K562 (cell line): Measurements from ENCODE around the gene MOB3B. TPM values are rescaled to one million over a fixed set of nuclear protein-coding genes. Genes with fewer than 3 reads are reported as not detected.

Experiments used
- ATAC-seq: fragments of 200-7000 bp; cut with Tn5 transposase; 3 replicates; pipeline ENCODE4 v1.9.1; 2020; ENCODE audit warnings: moderate library complexity
- BruUV-seq: library from RNA; stranded (reverse); fragments of 400-500 nt; replicated peaks from 2 replicates; lab custom pipeline; 2021; lab: Mats Ljungman, UMichigan
- CTCF ChIA-PET: fragments of 300-600 bp; formaldehyde crosslinking; extraction: SDS; loops from one replicate; lab custom pipeline; 2021; ENCODE audit warnings: low intra/inter-chr PET ratio; lab: Yijun Ruan, JAX
- POLR2A ChIA-PET: fragments of 300-600, 350-650 bp; sonication (Branson Sonifier 250); formaldehyde crosslinking; extraction: SDS; loops from one replicate; lab custom pipeline; 2021; ENCODE audit warnings: antibody characterized with exemption, inconsistent platforms; lab: Yijun Ruan, JAX
- DNase-seq, 4 experiments: peaks; one replicate each; pipeline versions ENCODE4 v3.0.0 to v3.0.0-alpha.2; 2011 to 2018; ENCODE audit warnings: low spot score in 3 of 4, mixed read lengths in 3 of 4; ENCODE audit errors: extremely low read depth in 1 of 4
- FAIRE-seq: peaks from 2 replicates; lab custom pipeline; 2011; peaks lifted over from hg19 to GRCh38; lab: Jason Lieb, UNC
- H2AFZ ChIP-seq: 2 replicates; pipeline ENCODE4 v1.6.0; 2011; ENCODE audit warnings: low read depth, low read length, control low read depth, inconsistent platforms
- H3K27ac ChIP-seq: fragments of 200-600 bp; 3 replicates; pipeline ENCODE4 v1.8.0; 2011; ENCODE audit warnings: low read depth, mild to moderate bottlenecking, control low read depth, inconsistent platforms, low read length, moderate library complexity, mixed read lengths; ENCODE audit errors: extremely low read depth
- H3K27me3 ChIP-seq, 2 experiments: fragments of 300-600 bp in 1 of 2; 2 replicates in 1 of 2; 3 replicates in 1 of 2; pipeline versions ENCODE4 v1.6.0 to v1.8.0; 2011; ENCODE audit warnings: inconsistent platforms in 2 of 2, low read length in 2 of 2, mild to moderate bottlenecking in 1 of 2, mixed read lengths in 1 of 2, moderate library complexity in 1 of 2; ENCODE audit not compliant: control insufficient read depth in 2 of 2, insufficient read depth in 2 of 2
- H3K36me3 ChIP-seq: fragments of 300-600 bp; 3 replicates; pipeline ENCODE4 v1.8.0; 2011; ENCODE audit warnings: mild to moderate bottlenecking, low read length, inconsistent platforms; ENCODE audit not compliant: control insufficient read depth, insufficient read depth
- H3K4me1 ChIP-seq, 2 experiments: fragments of 200-600 bp in 1 of 2; replicated peaks in 1 of 2; 2 replicates in 1 of 2; 3 replicates in 1 of 2; pipeline versions ENCODE4 v1.5.1 to v1.8.0; 2011; ENCODE audit warnings: inconsistent platforms in 2 of 2, low read length in 2 of 2, mild to moderate bottlenecking in 1 of 2, mixed read lengths in 1 of 2, moderate library complexity in 1 of 2; ENCODE audit not compliant: control insufficient read depth in 2 of 2, insufficient read depth in 2 of 2
- H3K4me2 ChIP-seq: 2 replicates; pipeline ENCODE4 v1.6.1; 2011; ENCODE audit warnings: low read length, control low read depth, inconsistent platforms, mixed read lengths; ENCODE audit not compliant: insufficient read depth
- H3K4me3 ChIP-seq: fragments of 200-600 bp; sonication (generic), shearing (Covaris generic); 2 replicates; pipeline ENCODE4 v1.5.1; 2016; ENCODE audit warnings: control low read depth, inconsistent platforms
- H3K79me2 ChIP-seq: fragments of 200-600 bp; 3 replicates; pipeline ENCODE4 v1.8.0; 2011; ENCODE audit warnings: low read length, inconsistent platforms; ENCODE audit not compliant: control insufficient read depth, insufficient read depth
- H3K9ac ChIP-seq, 2 experiments: 2 replicates each; pipeline versions ENCODE4 v1.6.0 to v1.6.1; 2011; ENCODE audit warnings: low read depth in 2 of 2, low read length in 2 of 2, control low read depth in 1 of 2, inconsistent platforms in 1 of 2, mild to moderate bottlenecking in 1 of 2, mixed read lengths in 1 of 2; ENCODE audit not compliant: insufficient read depth in 1 of 2
- H3K9me1 ChIP-seq: one replicate; pipeline ENCODE4 v1.6.0; 2011; ENCODE audit warnings: inconsistent platforms, mild to moderate bottlenecking, low read length, moderate library complexity; ENCODE audit not compliant: control insufficient read depth, insufficient read depth
- H3K9me3 ChIP-seq: replicated peaks from 2 replicates; pipeline ENCODE4 v1.5.1; 2011; ENCODE audit warnings: low read depth, low read length, inconsistent platforms; ENCODE audit not compliant: control insufficient read depth, insufficient read depth
- H4K20me1 ChIP-seq: replicated peaks from 2 replicates; pipeline ENCODE4 v1.6.1; 2011; ENCODE audit warnings: low read length, inconsistent platforms, mixed read lengths; ENCODE audit not compliant: control insufficient read depth, insufficient read depth
- GABPB1 ChIP-seq: sonication (generic); formaldehyde crosslinking; IDR thresholded peaks from 2 replicates; pipeline ENCODE4 v1.8.0; 2022; ENCODE audit warnings: mild to moderate bottlenecking, missing genetic modification reagents
- HDAC8 ChIP-seq: fragments of 450-650 bp; IDR thresholded peaks from 2 replicates; pipeline ENCODE4 v1.6.1; 2016; ENCODE audit warnings: mild to moderate bottlenecking, missing genetic modification characterization, moderate library complexity, missing compliant biosample characterization
- HDGF ChIP-seq: fragments of 450-650 bp; IDR thresholded peaks from 2 replicates; pipeline ENCODE4 v1.6.1; 2016
- NFXL1 ChIP-seq: fragments of 450-650 bp; formaldehyde crosslinking; IDR thresholded peaks from 2 replicates; pipeline ENCODE4 v1.4.0; 2021; ENCODE audit warnings: mild to moderate bottlenecking
- PURB ChIP-seq: sonication (generic); formaldehyde crosslinking; IDR thresholded peaks from 2 replicates; pipeline ENCODE4 v1.9.0; 2021; ENCODE audit warnings: low read depth, mild to moderate bottlenecking, missing genetic modification reagents
- RREB1 ChIP-seq: fragments of 250-450 bp; sonication (Bioruptor Pico); IDR thresholded peaks from 2 replicates; pipeline ENCODE4 v1.4.0; 2020
- TAF15 ChIP-seq: fragments of 200-400 bp; formaldehyde crosslinking; IDR thresholded peaks from 2 replicates; pipeline ENCODE4 v1.6.1; 2017; ENCODE audit warnings: mild to moderate bottlenecking, low read depth, low read length, moderate library complexity
- ZBTB33 ChIP-seq: sonication (generic); formaldehyde crosslinking; IDR thresholded peaks from 2 replicates; pipeline ENCODE4 v1.8.1; 2023; ENCODE audit warnings: mild to moderate bottlenecking, missing genetic modification reagents
- ZNF143 ChIP-seq: sonication (generic); formaldehyde crosslinking; IDR thresholded peaks from 2 replicates; pipeline ENCODE4 v1.9.0; 2022; ENCODE audit warnings: mild to moderate bottlenecking, missing genetic modification reagents
- WGBS: fragments of 100-300 bp; shearing (Covaris generic); methylation state at CpG from one replicate; pipeline ENCODE4 v1.1.6; 2016; ENCODE audit warnings: low coverage, mixed read lengths; ENCODE audit not compliant: insufficient coverage; ENCODE audit errors: missing lambda C conversion rate; 5-methylcytosine and 5-hydroxymethylcytosine counted together
- in situ Hi-C: fragments of 300-500 bp; cut with MboI; formaldehyde crosslinking; loops from 4 replicates; pipeline ENCODE4 v1.15.0; 2018; ENCODE audit warnings: inconsistent platforms, mixed read lengths
- intact Hi-C: fragments of 100-400 bp; cut with micrococcal nuclease; formaldehyde crosslinking; loops from 2 replicates; pipeline ENCODE4 v1.14.2; 2022
- polyA plus RNA-seq, 8 experiments: library from polyadenylated mRNA; depleted of rRNA in 4 of 8; stranded (reverse) in 5 of 8; unstranded in 3 of 8; fragments of >200 nt; fragmentation: Nextera tagmentation in 2 of 8; fragmentation: Illumina TruSeq in 1 of 8; extraction: Ambion mirVana in 2 of 8; extraction: Trizol in 1 of 8; gene quantifications; 2 replicates each; pipeline versions ENCODE4 v1.2.1 to v1.2.3, GENCODE V29; 2011 to 2014; ENCODE audit warnings: inconsistent platforms in 1 of 8, missing spikeins in 1 of 8
- total RNA-seq, 7 experiments: library from RNA; depleted of rRNA in 6 of 7; stranded (reverse); fragments of >200 nt in 6 of 7; fragmentation: Illumina TruSeq in 2 of 7; extraction: Trizol in 2 of 7; gene quantifications; 2 replicates each; pipeline versions ENCODE4 v1.2.1 to v1.2.3, GENCODE V29; 2011 to 2021; ENCODE audit warnings: low replicate concordance in 1 of 7
- TF ChIP-seq, protein P1 (sequence below): fragments of 450-650 bp; IDR thresholded peaks from 2 replicates; pipeline ENCODE4 v1.6.1; 2016; ENCODE audit warnings: antibody characterized with exemption

The MOB3B gene
- total and polyA plus RNA-seq, 9 of the 15 experiments (the other 6 are each of a cell fraction or from before 2014, with no cell fraction given) = 3.6 to 12.8 (median 7.2) TPM

- TF ChIP-seq NFXL1 (CRISPR knock-in tag) = no peak
- no peak for TF ChIP-seq HDGF
- no peak for TF ChIP-seq HDAC8 (tag)
- no peak for TF ChIP-seq TAF15
Measured at GRCh38 chr9:27496135-27496504, 33.5 kb downstream of the MOB3B start (continued).

DNA sequence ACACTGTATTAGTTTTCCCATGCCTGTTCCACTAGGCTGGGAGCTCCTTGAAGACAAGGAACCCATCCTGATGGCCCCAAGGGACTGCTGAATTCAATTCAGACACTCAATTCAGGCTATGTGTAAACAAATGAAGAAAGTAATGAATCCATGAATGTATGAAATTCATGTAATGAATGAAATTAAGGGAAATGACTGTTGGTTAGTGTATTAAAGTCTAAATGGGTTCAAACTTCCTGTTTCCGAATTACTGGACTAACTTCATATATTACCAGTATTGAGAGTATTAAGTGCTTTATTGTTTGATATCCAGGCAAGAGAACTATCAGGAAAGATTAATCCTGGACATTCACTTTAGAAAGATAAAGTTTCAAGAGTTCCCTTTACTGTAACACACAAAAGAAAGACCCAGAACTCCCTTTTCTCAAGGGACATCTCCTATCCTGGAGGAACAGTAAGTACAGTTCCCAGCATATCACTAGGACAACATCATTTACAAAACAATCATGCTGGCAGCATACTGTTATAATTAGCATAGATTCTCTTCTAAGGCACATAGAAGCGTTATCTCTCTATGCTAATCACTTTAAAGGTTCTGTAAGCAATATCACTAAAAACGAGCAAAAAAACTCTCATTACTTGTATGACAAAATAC, 34.0 kb downstream of the MOB3B start:
- H3K4me3 ChIP-seq = no peak overlapping the region
- in situ Hi-C loops = no loop called here
- FAIRE-seq (no peak), ATAC-seq (no peak), DNase-seq (no peak)
- CTCF ChIA-PET = no interaction called here
- peaks cover 58% of the 10 kb centered on the region for H3K79me2 ChIP-seq
- no peaks in the 10 kb centered on the region for H4K20me1 ChIP-seq
- no peak overlapping the region for H3K27ac ChIP-seq
- H3K9me1 ChIP-seq = no peaks in the 10 kb centered on the region
- WGBS = 83% methylated on average over 1 of the region's 3 CpGs
- no peak overlapping the region for H2AFZ ChIP-seq
- no peaks in the 10 kb centered on the region for H3K9me3 ChIP-seq
- H3K36me3 ChIP-seq = 0 out of 3 replicates have a peak, but pooled peaks cover under 1% of the 10 kb centered on the region
- no peak overlapping the region for H3K9ac ChIP-seq
- H3K4me1 ChIP-seq = peaks cover 0 to 13% of the 10 kb centered on the region in 2 experiments; a peak in 3 of 5 replicates
- intact Hi-C loops = no loop called here
- H3K27me3 ChIP-seq = no peaks in the 10 kb centered on the region
- H3K4me2 ChIP-seq = no peak overlapping the region
- no TSS peak for BruUV-seq
- POLR2A ChIA-PET = no interaction called here
- TF ChIP-seq RREB1 (CRISPR knock-in tag) = no peak
- TF ChIP-seq, protein P1, sequence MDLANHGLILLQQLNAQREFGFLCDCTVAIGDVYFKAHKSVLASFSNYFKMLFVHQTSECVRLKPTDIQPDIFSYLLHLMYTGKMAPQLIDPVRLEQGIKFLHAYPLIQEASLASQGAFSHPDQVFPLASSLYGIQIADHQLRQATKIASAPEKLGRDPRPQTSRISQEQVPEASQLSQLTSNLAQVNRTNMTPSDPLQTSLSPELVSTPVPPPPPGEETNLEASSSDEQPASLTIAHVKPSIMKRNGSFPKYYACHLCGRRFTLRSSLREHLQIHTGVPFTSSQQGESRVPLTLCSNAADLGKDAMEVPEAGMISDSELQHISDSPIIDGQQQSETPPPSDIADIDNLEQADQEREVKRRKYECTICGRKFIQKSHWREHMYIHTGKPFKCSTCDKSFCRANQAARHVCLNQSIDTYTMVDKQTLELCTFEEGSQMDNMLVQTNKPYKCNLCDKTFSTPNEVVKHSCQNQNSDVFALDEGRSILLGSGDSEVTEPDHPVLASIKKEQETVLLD = no peak
- TF ChIP-seq ZNF143 (CRISPR knock-in tag) = no peak
- TF ChIP-seq PURB = no peak
- TF ChIP-seq ZBTB33 = no peak
- no peak for TF ChIP-seq GABPB1 (CRISPR knock-in tag)
